IMR-90 (cell line): ENCODE measurements around the gene IL11RA.

Source experiments
- CEBPB ChIP-seq: IDR thresholded peaks from 2 replicates; pipeline ENCODE4 v1.6.1; 2012; ENCODE audit warnings: low read depth, low read length, improper control_type of control experiment
- CTCF ChIP-seq: conservative IDR thresholded peaks from 2 replicates; pipeline ENCODE4 v1.5.1; 2012; ENCODE audit warnings: mild to moderate bottlenecking, low read depth, low read length, improper control_type of control experiment
- FOS ChIP-seq: fragments of 150-350 bp; IDR thresholded peaks from 2 replicates; pipeline ENCODE4 v1.6.1; 2016; ENCODE audit warnings: low read depth, low read length
- POLR2A ChIP-seq: IDR thresholded peaks from 2 replicates; pipeline ENCODE4 v1.6.1; 2012; ENCODE audit warnings: mild to moderate bottlenecking, low read depth, low read length
- RAD21 ChIP-seq: IDR thresholded peaks from 2 replicates; pipeline ENCODE4 v1.6.1; 2012; ENCODE audit warnings: low read length, improper control_type of control experiment
- SMC3 ChIP-seq: fragments of 150-350 bp; IDR thresholded peaks from 2 replicates; pipeline ENCODE4 v1.6.1; 2016; ENCODE audit warnings: low read depth, mild to moderate bottlenecking, antibody characterized with exemption, low read length, moderate library complexity
- USF2 ChIP-seq: fragments of 150-350 bp; IDR thresholded peaks from 2 replicates; pipeline ENCODE4 v1.6.1; 2017; ENCODE audit warnings: mild to moderate bottlenecking, antibody characterized with exemption, low read length, low read depth

- TF ChIP-seq CTCF: no peak
- no peak for TF ChIP-seq POLR2A
- TF ChIP-seq RAD21: no peak
- TF ChIP-seq FOS: no peak
- no peak for TF ChIP-seq CEBPB
- no peak for TF ChIP-seq SMC3
- TF ChIP-seq USF2: no peak
Measured at GRCh38 chr9:34625186-34625486, 26.8 kb upstream of the IL11RA start.
